GM12878 (cell line): Measurements from ENCODE around the gene SPATA20. TPM values are rescaled to one million over a fixed set of nuclear protein-coding genes. Genes with fewer than 3 reads are reported as not detected.

Source experiments
- ATAC-seq: fragments of 200-7000 bp; cut with Tn5 transposase; 3 replicates; pipeline ENCODE4 v1.9.1; 2020; ENCODE audit warnings: mild to moderate bottlenecking, moderate library complexity
- BruUV-seq: library from RNA; stranded (reverse); fragments of 400-500 nt; replicated peaks from 2 replicates; lab custom pipeline; 2021; lab: Mats Ljungman, UMichigan
- CTCF ChIA-PET: fragments of 300-600 bp; sonication (Branson Sonifier 250); formaldehyde crosslinking; extraction: SDS; loops from one replicate; lab custom pipeline; 2021; ENCODE audit warnings: inconsistent platforms; lab: Yijun Ruan, JAX
- POLR2A ChIA-PET: fragments of 350-600 bp; formaldehyde crosslinking; extraction: SDS; loops from one replicate; lab custom pipeline; 2021; ENCODE audit warnings: inconsistent platforms; lab: Charles Lee
- RAD21 ChIA-PET: fragments of 300-600 bp; sonication (Branson Sonifier 250); formaldehyde crosslinking; loops from one replicate; lab custom pipeline; 2023; ENCODE audit warnings: antibody characterized with exemption; ENCODE audit not compliant: unreplicated experiment; lab: Charles Lee
- SMC1A ChIA-PET: fragments of 300-600 bp; sonication (Branson Sonifier 250); formaldehyde crosslinking; loops from one replicate; lab custom pipeline; 2023; ENCODE audit not compliant: unreplicated experiment, uncharacterized antibody; lab: Charles Lee
- DNase-seq: peaks from one replicate; pipeline ENCODE4 v3.0.0-alpha.2; 2011; ENCODE audit warnings: low read depth, low spot score
- FAIRE-seq: peaks from 3 replicates; lab custom pipeline; 2011; peaks lifted over from hg19 to GRCh38; lab: Jason Lieb, UNC
- H2AFZ ChIP-seq: 2 replicates; pipeline ENCODE4 v1.6.0; 2011; ENCODE audit warnings: low read depth, low read length, control low read depth; ENCODE audit not compliant: control insufficient read depth
- H3K27ac ChIP-seq: 2 replicates; pipeline ENCODE4 v1.5.1; 2011; ENCODE audit warnings: control low read depth; ENCODE audit not compliant: control insufficient read depth, insufficient read depth
- H3K27me3 ChIP-seq, 2 experiments: replicated peaks in 1 of 2; 2 replicates each; pipeline versions ENCODE4 v1.6.0 to v1.6.1; 2011; ENCODE audit warnings: low read length in 1 of 2; ENCODE audit not compliant: control insufficient read depth in 2 of 2, insufficient read depth in 2 of 2
- H3K36me3 ChIP-seq, 2 experiments: 2 replicates each; pipeline ENCODE4 v1.5.1; 2011; ENCODE audit warnings: low read length in 1 of 2; ENCODE audit not compliant: control insufficient read depth in 2 of 2, insufficient read depth in 2 of 2
- H3K4me1 ChIP-seq: 2 replicates; pipeline ENCODE4 v1.6.1; 2011; ENCODE audit warnings: mild to moderate bottlenecking, low read length, moderate library complexity, mixed read lengths; ENCODE audit not compliant: control insufficient read depth, insufficient read depth
- H3K4me2 ChIP-seq: 2 replicates; pipeline ENCODE4 v1.6.0; 2011; ENCODE audit warnings: control low read depth; ENCODE audit not compliant: control insufficient read depth, insufficient read depth
- H3K4me3 ChIP-seq: fragments of 200-600 bp; sonication (generic); 2 replicates; pipeline ENCODE4 v1.5.1; 2016
- H3K79me2 ChIP-seq: 2 replicates; pipeline ENCODE4 v1.6.0; 2011; ENCODE audit warnings: low read length; ENCODE audit not compliant: control insufficient read depth, insufficient read depth
- H3K9ac ChIP-seq: 2 replicates; pipeline ENCODE4 v1.8.0; 2011; ENCODE audit warnings: low read length, control low read depth, mixed read lengths; ENCODE audit not compliant: control insufficient read depth, insufficient read depth
- H3K9me3 ChIP-seq: replicated peaks from 3 replicates; pipeline ENCODE4 v1.5.1; 2011; ENCODE audit warnings: mild to moderate bottlenecking, low read length; ENCODE audit not compliant: control insufficient read depth, insufficient read depth
- H4K20me1 ChIP-seq: 2 replicates; pipeline ENCODE4 v1.6.0; 2011; ENCODE audit not compliant: control insufficient read depth, insufficient read depth
- ASH2L ChIP-seq: fragments of 300-600, 200-600 bp; sonication (generic); IDR thresholded peaks from 2 replicates; pipeline ENCODE4 v1.6.1; 2017; ENCODE audit warnings: low read depth, mild to moderate bottlenecking, borderline replicate concordance
- EGR1 ChIP-seq, 2 experiments: IDR thresholded peaks; 1 replicate in 1 of 2; 2 replicates in 1 of 2; pipeline ENCODE4 v1.6.1; 2011 to 2012; ENCODE audit warnings: low read depth in 2 of 2, low read length in 2 of 2, borderline replicate concordance in 1 of 2, mild to moderate bottlenecking in 1 of 2, moderate library complexity in 1 of 2
- IKZF2 ChIP-seq, 2 experiments: fragments of 450-650 bp; IDR thresholded peaks; 2 replicates each; pipeline ENCODE4 v1.6.1; 2017; ENCODE audit warnings: mild to moderate bottlenecking in 2 of 2, moderate library complexity in 2 of 2
- LARP7 ChIP-seq: fragments of 450-650 bp; IDR thresholded peaks from 2 replicates; pipeline ENCODE4 v1.6.1; 2017; ENCODE audit warnings: mild to moderate bottlenecking
- NR2F1 ChIP-seq: fragments of 450-650 bp; conservative IDR thresholded peaks from 2 replicates; pipeline ENCODE4 v1.6.1; 2017; ENCODE audit warnings: mild to moderate bottlenecking
- RBBP5 ChIP-seq: fragments of 200-600 bp; sonication (generic); conservative IDR thresholded peaks from 2 replicates; pipeline ENCODE4 v1.6.1; 2016
- ZNF207 ChIP-seq: fragments of 450-650 bp; IDR thresholded peaks from 2 replicates; pipeline ENCODE4 v1.6.1; 2014; ENCODE audit warnings: antibody characterized with exemption, mild to moderate bottlenecking, borderline replicate concordance
- ZNF24 ChIP-seq: fragments of 450-650 bp; IDR thresholded peaks from 2 replicates; pipeline ENCODE4 v1.6.1; 2017; ENCODE audit warnings: antibody characterized with exemption, mild to moderate bottlenecking
- WGBS: methylation state at CpG from one replicate; pipeline ENCODE4 v1.1.6; 2016; ENCODE audit warnings: low lambda C conversion rate; ENCODE audit not compliant: insufficient replicate concordance, insufficient coverage; ENCODE audit errors: missing lambda C conversion rate; 5-methylcytosine and 5-hydroxymethylcytosine counted together
- in situ Hi-C: fragments of 300-500 bp; cut with MboI; formaldehyde crosslinking; loops from 9 replicates; pipeline ENCODE4 v1.14.3; 2018; ENCODE audit warnings: mixed read lengths
- intact Hi-C: fragments of 100-400 bp; cut with micrococcal nuclease; formaldehyde crosslinking; loops from one replicate; pipeline ENCODE4 v1.14.2; 2022; ENCODE audit not compliant: unreplicated experiment
- polyA plus RNA-seq, 11 experiments: library from polyadenylated mRNA; depleted of rRNA in 4 of 11; unstranded in 6 of 11; stranded (reverse) in 5 of 11; fragments of >200 nt; fragmentation: Nextera tagmentation in 4 of 11; fragmentation: Illumina TruSeq in 1 of 11; extraction: Ambion mirVana in 4 of 11; extraction: Trizol in 1 of 11; gene quantifications; 1 replicate in 1 of 11; 2 replicates in 10 of 11; pipeline versions ENCODE4 v1.2.1 to v1.2.3, GENCODE V29; 2011 to 2016; ENCODE audit warnings: inconsistent platforms in 2 of 11, missing spikeins in 2 of 11, low read depth in 1 of 11
- total RNA-seq, 4 experiments: library from RNA; depleted of rRNA in 3 of 4; stranded (reverse); fragments of >200 nt in 3 of 4; fragmentation: Illumina TruSeq in 1 of 4; extraction: Trizol in 1 of 4; gene quantifications; 2 replicates each; pipeline versions ENCODE4 v1.2.1 to v1.2.3, GENCODE V29; 2013 to 2021
- TF ChIP-seq, protein P1 (sequence below): IDR thresholded peaks from 2 replicates; pipeline ENCODE4 v1.6.1; 2012; ENCODE audit warnings: low read depth, low read length, improper control_type of control experiment
- TF ChIP-seq, protein P2 (sequence below): fragments of 450-650 bp; IDR thresholded peaks from 2 replicates; pipeline ENCODE4 v1.6.1; 2017; ENCODE audit warnings: mild to moderate bottlenecking, moderate library complexity
- TF ChIP-seq, protein P3 (sequence below): fragments of 450-650 bp; IDR thresholded peaks from 2 replicates; pipeline ENCODE4 v1.6.1; 2017; ENCODE audit warnings: borderline replicate concordance
- TF ChIP-seq, protein P4 (sequence below): IDR thresholded peaks from 2 replicates; pipeline ENCODE4 v1.6.1; 2012; ENCODE audit warnings: improper control_type of control experiment, low read depth, low read length; ENCODE audit not compliant: insufficient replicate concordance

The SPATA20 gene
- total and polyA plus RNA-seq, 10 of the 15 experiments (the other 5 are each of a cell fraction or from before 2014, with no cell fraction given), result 2.1 to 69.8 (median 26.6) TPM

DNA sequence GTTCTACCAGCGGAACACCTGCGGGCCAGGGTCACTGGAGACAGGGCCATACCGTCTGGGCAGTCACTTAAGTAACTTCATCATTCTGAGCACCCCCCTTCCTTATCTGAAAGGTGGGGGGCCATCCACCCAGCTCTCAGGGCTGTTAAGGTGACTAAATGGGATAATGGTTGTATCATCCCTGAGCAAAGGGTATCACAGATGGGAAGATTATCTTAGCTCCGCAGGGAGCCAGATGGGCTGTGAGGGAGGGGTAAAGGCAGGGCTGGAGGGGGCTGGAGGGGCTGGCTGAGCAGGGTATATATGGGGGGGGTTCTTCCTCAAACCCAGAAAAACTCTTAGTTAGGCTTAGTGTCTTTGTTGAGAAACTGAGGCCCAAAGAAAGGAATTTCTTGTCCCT, 10.7 kb downstream of the SPATA20 start (continued):
- TF ChIP-seq, protein P1, sequence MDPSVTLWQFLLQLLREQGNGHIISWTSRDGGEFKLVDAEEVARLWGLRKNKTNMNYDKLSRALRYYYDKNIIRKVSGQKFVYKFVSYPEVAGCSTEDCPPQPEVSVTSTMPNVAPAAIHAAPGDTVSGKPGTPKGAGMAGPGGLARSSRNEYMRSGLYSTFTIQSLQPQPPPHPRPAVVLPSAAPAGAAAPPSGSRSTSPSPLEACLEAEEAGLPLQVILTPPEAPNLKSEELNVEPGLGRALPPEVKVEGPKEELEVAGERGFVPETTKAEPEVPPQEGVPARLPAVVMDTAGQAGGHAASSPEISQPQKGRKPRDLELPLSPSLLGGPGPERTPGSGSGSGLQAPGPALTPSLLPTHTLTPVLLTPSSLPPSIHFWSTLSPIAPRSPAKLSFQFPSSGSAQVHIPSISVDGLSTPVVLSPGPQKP, result no peak
- TF ChIP-seq, protein P2, sequence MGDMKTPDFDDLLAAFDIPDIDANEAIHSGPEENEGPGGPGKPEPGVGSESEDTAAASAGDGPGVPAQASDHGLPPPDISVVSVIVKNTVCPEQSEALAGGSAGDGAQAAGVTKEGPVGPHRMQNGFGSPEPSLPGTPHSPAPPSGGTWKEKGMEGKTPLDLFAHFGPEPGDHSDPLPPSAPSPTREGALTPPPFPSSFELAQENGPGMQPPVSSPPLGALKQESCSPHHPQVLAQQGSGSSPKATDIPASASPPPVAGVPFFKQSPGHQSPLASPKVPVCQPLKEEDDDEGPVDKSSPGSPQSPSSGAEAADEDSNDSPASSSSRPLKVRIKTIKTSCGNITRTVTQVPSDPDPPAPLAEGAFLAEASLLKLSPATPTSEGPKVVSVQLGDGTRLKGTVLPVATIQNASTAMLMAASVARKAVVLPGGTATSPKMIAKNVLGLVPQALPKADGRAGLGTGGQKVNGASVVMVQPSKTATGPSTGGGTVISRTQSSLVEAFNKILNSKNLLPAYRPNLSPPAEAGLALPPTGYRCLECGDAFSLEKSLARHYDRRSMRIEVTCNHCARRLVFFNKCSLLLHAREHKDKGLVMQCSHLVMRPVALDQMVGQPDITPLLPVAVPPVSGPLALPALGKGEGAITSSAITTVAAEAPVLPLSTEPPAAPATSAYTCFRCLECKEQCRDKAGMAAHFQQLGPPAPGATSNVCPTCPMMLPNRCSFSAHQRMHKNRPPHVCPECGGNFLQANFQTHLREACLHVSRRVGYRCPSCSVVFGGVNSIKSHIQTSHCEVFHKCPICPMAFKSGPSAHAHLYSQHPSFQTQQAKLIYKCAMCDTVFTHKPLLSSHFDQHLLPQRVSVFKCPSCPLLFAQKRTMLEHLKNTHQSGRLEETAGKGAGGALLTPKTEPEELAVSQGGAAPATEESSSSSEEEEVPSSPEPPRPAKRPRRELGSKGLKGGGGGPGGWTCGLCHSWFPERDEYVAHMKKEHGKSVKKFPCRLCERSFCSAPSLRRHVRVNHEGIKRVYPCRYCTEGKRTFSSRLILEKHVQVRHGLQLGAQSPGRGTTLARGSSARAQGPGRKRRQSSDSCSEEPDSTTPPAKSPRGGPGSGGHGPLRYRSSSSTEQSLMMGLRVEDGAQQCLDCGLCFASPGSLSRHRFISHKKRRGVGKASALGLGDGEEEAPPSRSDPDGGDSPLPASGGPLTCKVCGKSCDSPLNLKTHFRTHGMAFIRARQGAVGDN, result no peak

DNA sequence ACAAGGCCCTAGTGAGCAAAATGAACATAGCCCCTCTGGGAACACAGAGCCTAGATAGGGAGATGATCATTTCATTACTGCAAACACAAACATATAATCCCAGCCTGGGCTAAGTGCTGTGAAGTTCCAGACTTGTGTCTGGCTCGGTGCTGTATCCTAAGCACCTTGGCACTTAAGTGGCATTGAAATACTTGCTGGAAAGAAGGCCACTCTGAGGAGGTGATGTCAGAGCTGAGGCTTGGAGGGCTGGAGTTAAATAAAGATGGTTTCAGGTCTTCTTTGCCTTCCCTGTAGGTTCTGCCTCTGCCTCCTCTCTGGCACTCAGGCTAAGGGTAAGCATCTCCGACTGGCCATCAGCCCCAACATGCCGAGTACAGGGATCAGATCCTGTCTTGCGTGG, 11.1 kb downstream of the SPATA20 start:
- POLR2A ChIA-PET, result no interaction called here
- TF ChIP-seq, protein P3, sequence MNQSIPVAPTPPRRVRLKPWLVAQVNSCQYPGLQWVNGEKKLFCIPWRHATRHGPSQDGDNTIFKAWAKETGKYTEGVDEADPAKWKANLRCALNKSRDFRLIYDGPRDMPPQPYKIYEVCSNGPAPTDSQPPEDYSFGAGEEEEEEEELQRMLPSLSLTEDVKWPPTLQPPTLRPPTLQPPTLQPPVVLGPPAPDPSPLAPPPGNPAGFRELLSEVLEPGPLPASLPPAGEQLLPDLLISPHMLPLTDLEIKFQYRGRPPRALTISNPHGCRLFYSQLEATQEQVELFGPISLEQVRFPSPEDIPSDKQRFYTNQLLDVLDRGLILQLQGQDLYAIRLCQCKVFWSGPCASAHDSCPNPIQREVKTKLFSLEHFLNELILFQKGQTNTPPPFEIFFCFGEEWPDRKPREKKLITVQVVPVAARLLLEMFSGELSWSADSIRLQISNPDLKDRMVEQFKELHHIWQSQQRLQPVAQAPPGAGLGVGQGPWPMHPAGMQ, result no peak
- no peak for TF ChIP-seq IKZF2 (IDR thresholded peaks at IDR 0.05)
- TF ChIP-seq, protein P4, sequence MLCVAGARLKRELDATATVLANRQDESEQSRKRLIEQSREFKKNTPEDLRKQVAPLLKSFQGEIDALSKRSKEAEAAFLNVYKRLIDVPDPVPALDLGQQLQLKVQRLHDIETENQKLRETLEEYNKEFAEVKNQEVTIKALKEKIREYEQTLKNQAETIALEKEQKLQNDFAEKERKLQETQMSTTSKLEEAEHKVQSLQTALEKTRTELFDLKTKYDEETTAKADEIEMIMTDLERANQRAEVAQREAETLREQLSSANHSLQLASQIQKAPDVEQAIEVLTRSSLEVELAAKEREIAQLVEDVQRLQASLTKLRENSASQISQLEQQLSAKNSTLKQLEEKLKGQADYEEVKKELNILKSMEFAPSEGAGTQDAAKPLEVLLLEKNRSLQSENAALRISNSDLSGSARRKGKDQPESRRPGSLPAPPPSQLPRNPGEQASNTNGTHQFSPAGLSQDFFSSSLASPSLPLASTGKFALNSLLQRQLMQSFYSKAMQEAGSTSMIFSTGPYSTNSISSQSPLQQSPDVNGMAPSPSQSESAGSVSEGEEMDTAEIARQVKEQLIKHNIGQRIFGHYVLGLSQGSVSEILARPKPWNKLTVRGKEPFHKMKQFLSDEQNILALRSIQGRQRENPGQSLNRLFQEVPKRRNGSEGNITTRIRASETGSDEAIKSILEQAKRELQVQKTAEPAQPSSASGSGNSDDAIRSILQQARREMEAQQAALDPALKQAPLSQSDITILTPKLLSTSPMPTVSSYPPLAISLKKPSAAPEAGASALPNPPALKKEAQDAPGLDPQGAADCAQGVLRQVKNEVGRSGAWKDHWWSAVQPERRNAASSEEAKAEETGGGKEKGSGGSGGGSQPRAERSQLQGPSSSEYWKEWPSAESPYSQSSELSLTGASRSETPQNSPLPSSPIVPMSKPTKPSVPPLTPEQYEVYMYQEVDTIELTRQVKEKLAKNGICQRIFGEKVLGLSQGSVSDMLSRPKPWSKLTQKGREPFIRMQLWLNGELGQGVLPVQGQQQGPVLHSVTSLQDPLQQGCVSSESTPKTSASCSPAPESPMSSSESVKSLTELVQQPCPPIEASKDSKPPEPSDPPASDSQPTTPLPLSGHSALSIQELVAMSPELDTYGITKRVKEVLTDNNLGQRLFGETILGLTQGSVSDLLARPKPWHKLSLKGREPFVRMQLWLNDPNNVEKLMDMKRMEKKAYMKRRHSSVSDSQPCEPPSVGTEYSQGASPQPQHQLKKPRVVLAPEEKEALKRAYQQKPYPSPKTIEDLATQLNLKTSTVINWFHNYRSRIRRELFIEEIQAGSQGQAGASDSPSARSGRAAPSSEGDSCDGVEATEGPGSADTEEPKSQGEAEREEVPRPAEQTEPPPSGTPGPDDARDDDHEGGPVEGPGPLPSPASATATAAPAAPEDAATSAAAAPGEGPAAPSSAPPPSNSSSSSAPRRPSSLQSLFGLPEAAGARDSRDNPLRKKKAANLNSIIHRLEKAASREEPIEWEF, result no peak
- TF ChIP-seq EGR1 (IDR thresholded peaks at IDR 0.05; ENCODE audit: borderline replicate concordance in 1 of 2, low read depth in 2 of 2, low read length in 2 of 2), result no peak
- TF ChIP-seq LARP7, result no peak
- no peak for TF ChIP-seq ZNF24
- no peak for TF ChIP-seq RBBP5
- TF ChIP-seq ASH2L, result no peak
- TF ChIP-seq NR2F1, result no peak
- TF ChIP-seq ZNF207, result no peak

More for the DNA sequence above, 11.1 kb downstream of the SPATA20 start:
- Histone ChIP-seq H3K4me3 (no peak overlapping the region), H3K79me2 (no peaks in the 10 kb centered on the region), H4K20me1 (no peaks in the 10 kb centered on the region), H3K4me2 (no peak overlapping the region), H3K9ac (no peak overlapping the region), H3K4me1 (peaks cover 14% of the 10 kb centered on the region; the same call in 1 of the 2 replicates), H3K36me3 (no peaks in the 10 kb centered on the region), H3K27ac (no peak overlapping the region), H3K9me3 (no peaks in the 10 kb centered on the region), H3K27me3 (peaks cover 20 to 22% of the 10 kb centered on the region in 2 experiments), H2AFZ (no peak overlapping the region)
- in situ Hi-C loops, result no loop called here
- DNase-seq (no peak), ATAC-seq (no peak), FAIRE-seq (no peak)
- WGBS, result 87% methylated on average over 4 of the region's 4 CpGs
- ChIA-PET CTCF (no interaction called here), RAD21 (no interaction called here), SMC1A (no interaction called here)
- intact Hi-C loops, result no loop called here
- BruUV-seq, result no TSS peak
